Right lobe of liver (tissue), 4 donors: ENCODE results near the gene CAB39L.

Source experiments
- POLR2A ChIP-seq: fragments of 450-650 bp; IDR thresholded peaks from one replicate; pipeline ENCODE4 v1.6.1; 2017; ENCODE audit warnings: antibody characterized with exemption, mild to moderate bottlenecking
- TF ChIP-seq, protein P1 (sequence below), 4 donors: fragments of 200-600 bp in 3 of 4; fragments of 450-650 bp in 1 of 4; IDR thresholded peaks; one replicate each; pipeline versions ENCODE4 v1.5.1 to v1.8.0; 2016 to 2022; ENCODE audit warnings: antibody characterized with exemption in 4 of 4, mild to moderate bottlenecking in 2 of 4
- donor health status: DM: no; HTN: no; CAD: no.
- donor health status: DM: no; HTN: no; CAD: no.
- donor health status: DM: no; HTN: yes; CAD: no.

DNA sequence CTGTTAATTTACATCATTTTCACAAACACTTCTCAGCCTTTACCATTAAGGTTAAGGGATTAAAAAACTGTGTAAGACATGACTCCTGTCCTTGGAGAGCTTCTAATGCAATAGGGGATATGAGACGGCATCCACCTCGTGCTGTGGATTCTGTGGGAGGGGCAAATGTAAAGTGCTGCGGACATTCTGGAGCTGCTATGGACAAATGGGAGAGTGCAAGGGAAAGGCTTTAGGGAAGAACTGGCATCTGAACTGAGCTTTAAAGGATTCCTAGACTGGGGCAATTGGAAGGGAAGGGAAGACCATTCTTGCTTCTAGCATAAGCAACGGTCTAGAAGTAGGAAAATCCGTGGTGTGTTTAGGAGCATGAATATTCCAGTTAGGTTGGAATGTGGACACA is 164.8 kb downstream of the CAB39L start:
- TF ChIP-seq, protein P1, sequence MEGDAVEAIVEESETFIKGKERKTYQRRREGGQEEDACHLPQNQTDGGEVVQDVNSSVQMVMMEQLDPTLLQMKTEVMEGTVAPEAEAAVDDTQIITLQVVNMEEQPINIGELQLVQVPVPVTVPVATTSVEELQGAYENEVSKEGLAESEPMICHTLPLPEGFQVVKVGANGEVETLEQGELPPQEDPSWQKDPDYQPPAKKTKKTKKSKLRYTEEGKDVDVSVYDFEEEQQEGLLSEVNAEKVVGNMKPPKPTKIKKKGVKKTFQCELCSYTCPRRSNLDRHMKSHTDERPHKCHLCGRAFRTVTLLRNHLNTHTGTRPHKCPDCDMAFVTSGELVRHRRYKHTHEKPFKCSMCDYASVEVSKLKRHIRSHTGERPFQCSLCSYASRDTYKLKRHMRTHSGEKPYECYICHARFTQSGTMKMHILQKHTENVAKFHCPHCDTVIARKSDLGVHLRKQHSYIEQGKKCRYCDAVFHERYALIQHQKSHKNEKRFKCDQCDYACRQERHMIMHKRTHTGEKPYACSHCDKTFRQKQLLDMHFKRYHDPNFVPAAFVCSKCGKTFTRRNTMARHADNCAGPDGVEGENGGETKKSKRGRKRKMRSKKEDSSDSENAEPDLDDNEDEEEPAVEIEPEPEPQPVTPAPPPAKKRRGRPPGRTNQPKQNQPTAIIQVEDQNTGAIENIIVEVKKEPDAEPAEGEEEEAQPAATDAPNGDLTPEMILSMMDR (IDR thresholded peaks at IDR 0.05): no peak
- TF ChIP-seq POLR2A: no peak
